Endothelial cell of umbilical vein (primary cell): Measurements from ENCODE around the gene GYS1. TPM values are rescaled to one million over a fixed set of nuclear protein-coding genes. Genes with fewer than 3 reads are reported as not detected.

Source experiments
- BruUV-seq: library from RNA; stranded (reverse); fragments of 400-500 nt; replicated peaks from 2 replicates; lab custom pipeline; 2021; lab: Mats Ljungman, UMichigan
- CTCF ChIA-PET: fragments of 300-600, 350-600 bp; sonication (Branson Sonifier 250); formaldehyde crosslinking; loops from one replicate; lab custom pipeline; 2021; ENCODE audit warnings: antibody characterized with exemption, inconsistent platforms; lab: Charles Lee
- POLR2A ChIA-PET: fragments of 300-600, 350-600 bp; sonication (Branson Sonifier 250); formaldehyde crosslinking; loops from one replicate; lab custom pipeline; 2021; ENCODE audit warnings: antibody characterized with exemption, inconsistent platforms; lab: Charles Lee
- DNase-seq: peaks from one replicate; pipeline ENCODE4 v3.0.0-alpha.2; 2011; ENCODE audit warnings: low read depth, low spot score
- FAIRE-seq: peaks from 2 replicates; lab custom pipeline; 2011; peaks lifted over from hg19 to GRCh38; lab: Jason Lieb, UNC
- H2AFZ ChIP-seq: 2 replicates; pipeline ENCODE4 v1.6.0; 2012; ENCODE audit warnings: low read depth, low read length, control low read depth, inconsistent platforms
- H3K27ac ChIP-seq: 2 replicates; pipeline ENCODE4 v1.5.1; 2011; ENCODE audit warnings: low read depth, mild to moderate bottlenecking, control low read depth, low read length, moderate library complexity; ENCODE audit not compliant: insufficient read depth
- H3K27me3 ChIP-seq, 2 experiments: 2 replicates each; pipeline versions ENCODE4 v1.6.0 to v1.6.1; 2011; ENCODE audit warnings: low read length in 2 of 2, mixed read lengths in 1 of 2; ENCODE audit not compliant: control insufficient read depth in 2 of 2, insufficient read depth in 2 of 2
- H3K36me3 ChIP-seq, 2 experiments: 2 replicates in 1 of 2; 3 replicates in 1 of 2; pipeline ENCODE4 v1.5.1; 2011; ENCODE audit warnings: low read length in 2 of 2, mild to moderate bottlenecking in 1 of 2, moderate library complexity in 1 of 2; ENCODE audit not compliant: control insufficient read depth in 2 of 2, insufficient read depth in 2 of 2; ENCODE audit errors: extremely low read depth in 1 of 2
- H3K4me1 ChIP-seq: 3 replicates; pipeline ENCODE4 v1.5.1; 2011; ENCODE audit warnings: mild to moderate bottlenecking, low read length; ENCODE audit not compliant: control insufficient read depth, insufficient read depth; ENCODE audit errors: extremely low read depth
- H3K4me2 ChIP-seq: 2 replicates; pipeline ENCODE4 v1.6.1; 2011; ENCODE audit warnings: low read length, control low read depth, mixed read lengths; ENCODE audit not compliant: insufficient read depth
- H3K4me3 ChIP-seq, 3 experiments: fragments of 200-600 bp in 1 of 3; sonication (generic), shearing (Covaris generic) in 1 of 3; replicated peaks in 1 of 3; 2 replicates each; pipeline ENCODE4 v1.5.1; 2011 to 2016; ENCODE audit warnings: control low read depth in 3 of 3, low read length in 3 of 3, mild to moderate bottlenecking in 2 of 3, inconsistent platforms in 1 of 3, low read depth in 1 of 3, moderate library complexity in 1 of 3; ENCODE audit not compliant: insufficient read depth in 1 of 3
- H3K79me2 ChIP-seq: 2 replicates; pipeline ENCODE4 v1.6.0; 2012; ENCODE audit warnings: low read length, inconsistent platforms; ENCODE audit not compliant: control insufficient read depth, insufficient read depth
- H3K9ac ChIP-seq: replicated peaks from 2 replicates; pipeline ENCODE3; 2011; ENCODE audit warnings: low read length, control low read depth; ENCODE audit not compliant: insufficient read depth; ENCODE audit errors: extremely low read depth
- H3K9me1 ChIP-seq: replicated peaks from 3 replicates; pipeline ENCODE4 v1.6.0; 2011; ENCODE audit warnings: mild to moderate bottlenecking, low read length; ENCODE audit not compliant: control insufficient read depth, insufficient read depth; ENCODE audit errors: extremely low read depth
- H3K9me3 ChIP-seq: replicated peaks from 2 replicates; pipeline ENCODE4 v1.5.1; 2012; ENCODE audit warnings: low read length, inconsistent platforms; ENCODE audit not compliant: control insufficient read depth, insufficient read depth
- H4K20me1 ChIP-seq: replicated peaks from 2 replicates; pipeline ENCODE3; 2011; ENCODE audit warnings: mild to moderate bottlenecking, low read length; ENCODE audit not compliant: control insufficient read depth, insufficient read depth; ENCODE audit errors: extremely low read depth
- CTCF ChIP-seq, 2 donors: IDR thresholded peaks; 1 replicate in 1 of 2; 2 replicates in 1 of 2; pipeline ENCODE4 v1.5.1; 2011; ENCODE audit warnings: low read length in 2 of 2, mild to moderate bottlenecking in 2 of 2, moderate library complexity in 2 of 2, control low read depth in 1 of 2, inconsistent platforms in 1 of 2, low read depth in 1 of 2; ENCODE audit not compliant: insufficient read depth in 1 of 2; ENCODE audit errors: extremely low read depth in 1 of 2
- FOS ChIP-seq: IDR thresholded peaks from 2 replicates; pipeline ENCODE4 v1.6.1; 2011; ENCODE audit warnings: mild to moderate bottlenecking, low read length, moderate library complexity, borderline replicate concordance; ENCODE audit not compliant: insufficient read depth
- GATA2 ChIP-seq: IDR thresholded peaks from 2 replicates; pipeline ENCODE4 v1.7.0; 2011; ENCODE audit warnings: low read depth, mild to moderate bottlenecking, moderate library complexity, mixed read lengths, low read length; ENCODE audit not compliant: insufficient read length, insufficient read depth
- JUN ChIP-seq: IDR thresholded peaks from 2 replicates; pipeline ENCODE4 v1.6.1; 2011; ENCODE audit warnings: borderline replicate concordance, low read depth; ENCODE audit not compliant: insufficient read length, insufficient read depth
- MYC ChIP-seq: IDR thresholded peaks from one replicate; pipeline ENCODE4 v1.6.1; 2011; ENCODE audit warnings: mild to moderate bottlenecking, low read depth, low read length
- POLR2AphosphoS5 ChIP-seq: IDR thresholded peaks from 2 replicates; pipeline ENCODE4 v1.6.1; 2012; ENCODE audit warnings: low read depth, mild to moderate bottlenecking, control low read depth, low read length, moderate library complexity; ENCODE audit not compliant: insufficient read depth
- dilution Hi-C: fragments of 300-500 bp; cut with MboI; formaldehyde crosslinking; loops from one replicate; pipeline ENCODE4 v1.15.0; 2019; ENCODE audit warnings: low sequenced_read_pairs; ENCODE audit not compliant: extremely low pct_ligation_motif_present
- intact Hi-C: fragments of 100-400 bp; cut with micrococcal nuclease; formaldehyde crosslinking; loops from one replicate; pipeline ENCODE4 v1.10.0; 2022
- polyA plus RNA-seq, 4 experiments: library from polyadenylated mRNA; depleted of rRNA in 3 of 4; stranded (reverse) in 3 of 4; unstranded in 1 of 4; fragments of >200 nt; gene quantifications; 2 replicates each; pipeline versions ENCODE4 v1.2.1 to v1.2.3, GENCODE V29; 2011 to 2012; ENCODE audit warnings: missing spikeins in 1 of 4
- total RNA-seq: library from RNA; stranded (reverse); gene quantifications from 2 replicates; pipeline ENCODE4 v1.2.3, GENCODE V29; 2021

Gene GYS1
- total and polyA plus RNA-seq, 2 donors (not counting 3 experiments of a cell fraction or from before 2014, with no cell fraction given) = 39.0 to 58.9 TPM

DNA sequence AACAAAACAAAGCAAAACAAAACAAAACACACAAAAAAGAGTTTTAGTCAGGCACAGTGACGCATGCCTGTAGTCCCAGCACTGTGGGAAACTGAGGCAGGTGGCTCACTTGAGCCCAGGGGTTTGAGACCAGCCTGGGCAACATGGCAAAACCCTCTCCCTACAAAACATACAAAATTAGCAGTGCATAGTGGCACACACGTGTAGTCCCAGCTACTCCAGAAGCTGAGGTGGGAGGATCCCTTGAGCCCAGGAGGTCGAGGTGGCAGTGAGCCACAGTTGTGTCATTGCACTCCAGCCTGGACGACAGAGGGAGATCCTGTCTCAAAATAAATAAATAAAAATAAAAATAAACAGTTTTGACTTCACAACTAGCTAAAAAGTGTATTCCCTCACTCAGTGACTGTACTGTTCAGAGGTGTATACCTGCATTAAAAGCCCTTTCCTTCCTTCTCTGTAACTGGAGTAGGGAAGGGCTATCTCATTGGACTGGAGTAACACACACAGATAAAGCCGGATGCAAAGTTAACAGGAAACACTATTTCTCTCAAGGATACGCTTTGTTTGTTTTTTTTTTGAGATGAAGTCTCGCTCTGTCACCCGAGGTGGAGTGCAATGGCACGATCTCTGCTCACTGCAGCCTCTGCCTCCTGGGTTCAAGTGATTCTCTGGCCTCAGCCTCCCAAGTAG is 42.1 kb downstream of the GYS1 start:
- no TSS peak for BruUV-seq
- CTCF ChIA-PET = interaction anchor here (1.1 to 2.0 kb wide), 5 partner anchors 18 to 163 kb away, joined by 3 to 6 read pairs (median 3); partner anchors contain the start of gene DHDH
- H3K9ac ChIP-seq = no peak overlapping the region

More for the DNA sequence above, 42.1 kb downstream of the GYS1 start:
- Histone ChIP-seq H3K4me1 (peaks cover 15% of the 10 kb centered on the region), H3K79me2 (peaks cover 12% of the 10 kb centered on the region), H3K9me1 (no peaks in the 10 kb centered on the region), H3K4me3 (no peak overlapping the region), H3K36me3 (no peaks in the 10 kb centered on the region), H2AFZ (peak overlapping the region; percentile 60), H3K27ac (no peak overlapping the region), H3K27me3 (no peaks in the 10 kb centered on the region), H4K20me1 (no peaks in the 10 kb centered on the region), H3K4me2 (no peak overlapping the region), H3K9me3 (no peaks in the 10 kb centered on the region)
- TF ChIP-seq POLR2AphosphoS5 (no peak), FOS (no peak), GATA2 (no peak), MYC (no peak), CTCF (IDR thresholded peaks at IDR 0.05; ENCODE audit: extremely low read depth in 1 of 2, insufficient read depth in 1 of 2, low read depth in 1 of 2, low read length in 2 of 2) (no peak), JUN (no peak)
- DNase-seq = no peak
- dilution Hi-C loops (no loop called here), intact Hi-C loops (no loop called here)
- peak; percentile 8 for FAIRE-seq
- POLR2A ChIA-PET = no interaction called here
